Posterior cingulate gyrus (tissue), 11 donors: ENCODE results near the gene GPR78.
"Not testable (repeated sequence)": the region's sequence is repeated elsewhere in the genome, so short reads cannot be mapped to it uniquely, and the experiment has no call there.

Source experiments
- DNase-seq, 10 donors: peaks; one replicate each; pipeline versions ENCODE4 v3.0.0 to v3.0.0-alpha.2; 2020 to 2021; ENCODE audit warnings: mixed read lengths in 3 of 10
- intact Hi-C: fragments of 100-400 bp; cut with DNase I; formaldehyde crosslinking; loops from one replicate; pipeline ENCODE4 v1.15.1; 2023

GPR78 gene

GRCh38 chr4:8559011-8559410 is 21.2 kb upstream of the GPR78 start:
- intact Hi-C loops: no loop called here

GRCh38 chr4:8559524-8560264 is 20.5 kb upstream of the GPR78 start:
- peak in 3 of 10 donors; percentile 26 to 58 (median 27) for DNase-seq
- intact Hi-C loops: no loop called here

More at GRCh38 chr4:8559011-8559410, 21.2 kb upstream of the GPR78 start:
- DNase-seq: peak in 3 of 10 donors; percentile 51 to 62 (median 58)

GRCh38 chr4:8560265-8561047 is 19.7 kb upstream of the GPR78 start:
- DNase-seq: peak in 3 of 10 donors; percentile 20 to 66 (median 27)
- intact Hi-C loops: no loop called here

GRCh38 chr4:8564595-8564994 is 15.6 kb upstream of the GPR78 start:
- intact Hi-C loops: no loop called here

GRCh38 chr4:8568068-8568668 is 12.0 kb upstream of the GPR78 start:
- peak in 1 of 10 donors; percentile 1 for DNase-seq
- intact Hi-C loops: no loop called here

More at GRCh38 chr4:8564595-8564994, 15.6 kb upstream of the GPR78 start:
- DNase-seq: no peak

- no peak for DNase-seq
- intact Hi-C loops: no loop called here
These were observed 10.0 kb upstream of the GPR78 start for GRCh38 chr4:8570201-8570600.

- intact Hi-C loops: no loop called here
- DNase-seq: peak in 3 of 10 donors; percentile 43 to 62 (median 59)
These were observed 8.2 kb upstream of the GPR78 start for GRCh38 chr4:8571702-8572685.

- intact Hi-C loops: no loop called here
These were observed 6.9 kb upstream of the GPR78 start for GRCh38 chr4:8573266-8573665.

GRCh38 chr4:8574796-8575370 is 5.3 kb upstream of the GPR78 start:
- peak in 3 of 10 donors; percentile 7 to 67 (median 35) for DNase-seq
- intact Hi-C loops: no loop called here

More at GRCh38 chr4:8573266-8573665, 6.9 kb upstream of the GPR78 start:
- peak in 3 of 10 donors; percentile 20 to 70 (median 23) for DNase-seq

- DNase-seq: peak in 3 of 10 donors; percentile 26 to 55 (median 37)
- intact Hi-C loops: no loop called here
These were observed 4.7 kb upstream of the GPR78 start for GRCh38 chr4:8575457-8575856.

- intact Hi-C loops: not testable (repeated sequence)
These were observed 3.6 kb upstream of the GPR78 start for GRCh38 chr4:8576591-8576990.

GRCh38 chr4:8577046-8577445 is 3.1 kb upstream of the GPR78 start:
- intact Hi-C loops: no loop called here
- DNase-seq: peak in 3 of 10 donors; percentile 22 to 66 (median 61)

More at GRCh38 chr4:8576591-8576990, 3.6 kb upstream of the GPR78 start:
- DNase-seq: peak in 3 of 10 donors; percentile 7 to 69 (median 28)

GRCh38 chr4:8577972-8578371 is 2.2 kb upstream of the GPR78 start:
- DNase-seq: peak in 3 of 10 donors; percentile 3 to 25 (median 16)

GRCh38 chr4:8578717-8579116 is 1.5 kb upstream of the GPR78 start:
- intact Hi-C loops: no loop called here
- DNase-seq: peak in 2 of 10 donors; percentile 7 to 42

More at GRCh38 chr4:8577972-8578371, 2.2 kb upstream of the GPR78 start:
- intact Hi-C loops: no loop called here

- intact Hi-C loops: no loop called here
- peak in 3 of 10 donors; percentile 14 to 65 (median 50) for DNase-seq
These were observed 469 bp upstream of the GPR78 start for GRCh38 chr4:8579526-8580320.

GRCh38 chr4:8581094-8581861 is 1.1 kb downstream of the GPR78 start:
- intact Hi-C loops: no loop called here
- peak in 3 of 10 donors; percentile 51 to 79 (median 61) for DNase-seq

GRCh38 chr4:8582016-8582415 is 1.8 kb downstream of the GPR78 start:
- DNase-seq: peak in 2 of 10 donors; percentile 2 to 29
- intact Hi-C loops: no loop called here
